ENCODE measurements around the gene ADORA3.

Gene ADORA3

DNA sequence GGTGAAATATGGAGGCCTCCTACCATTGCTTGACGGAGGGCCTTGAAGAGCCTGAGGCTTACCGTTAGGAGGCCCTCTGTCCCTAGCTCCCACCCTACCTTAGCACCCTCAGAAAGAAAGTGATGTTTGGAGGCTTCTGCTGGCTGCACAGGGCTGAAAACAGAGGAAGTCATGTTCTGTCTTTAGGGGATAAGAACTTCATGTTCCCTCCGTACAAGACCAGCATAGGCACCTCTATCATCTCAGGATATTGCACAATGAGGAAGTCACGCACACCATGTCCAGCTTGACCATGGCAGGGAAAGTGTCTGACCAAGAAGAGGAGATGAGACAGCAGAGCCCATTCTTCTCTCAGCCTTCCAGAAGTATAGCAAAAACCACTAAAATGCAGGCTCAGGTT is 13.8 kb downstream of the ADORA3 start:
- WGBS, 2 experiments (ENCODE audit: insufficient coverage in 2 of 2): 94 to 100% methylated on average over 2 of the region's 4 CpGs

DNA sequence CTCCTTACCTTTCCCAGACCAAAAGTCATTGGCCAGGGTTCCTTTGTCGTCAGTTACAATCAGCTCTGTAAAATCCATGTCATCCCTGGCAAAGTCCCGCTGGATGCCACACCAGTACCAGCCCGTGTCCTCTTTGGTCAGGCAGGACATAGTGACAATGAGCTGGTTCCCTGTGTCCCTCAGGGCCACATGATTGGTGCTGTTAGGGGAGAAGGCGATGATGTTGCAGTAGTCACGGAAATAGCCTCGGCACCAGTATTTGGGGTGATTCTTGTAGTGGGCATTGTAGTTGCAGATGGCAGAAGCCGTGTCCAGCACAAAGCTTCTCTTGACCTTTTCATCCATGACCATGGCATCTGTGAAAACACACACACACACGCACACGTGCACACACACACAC is 14.8 kb downstream of the ADORA3 start:
- H3K27ac ChIP-seq (ENCODE audit: low read depth, low read length, severe bottlenecking): no peak overlapping the region
- H3K36me3 ChIP-seq (ENCODE audit: control insufficient read depth, insufficient read depth, low read length): no peaks in the 10 kb centered on the region
- H3K9me3 ChIP-seq (ENCODE audit: control insufficient read depth, low read length): no peaks in the 10 kb centered on the region
- no peaks in the 10 kb centered on the region for H3K4me1 ChIP-seq (ENCODE audit: control insufficient read depth, insufficient read depth, low read length, poor library complexity, severe bottlenecking)
- WGBS, 2 experiments (ENCODE audit: insufficient coverage in 2 of 2): 82 to 90% methylated on average over 6 to 8 of the region's 9 CpGs
- H3K4me3 ChIP-seq (ENCODE audit: extremely low read depth, insufficient read depth, low read length, poor library complexity, severe bottlenecking): no peak overlapping the region

More for the DNA sequence above, 13.8 kb downstream of the ADORA3 start:
- Histone ChIP-seq H3K9me3 (ENCODE audit: control insufficient read depth, low read length) (no peaks in the 10 kb centered on the region), H3K4me3 (ENCODE audit: extremely low read depth, insufficient read depth, low read length, poor library complexity, severe bottlenecking) (no peak overlapping the region), H3K4me1 (ENCODE audit: control insufficient read depth, insufficient read depth, low read length, poor library complexity, severe bottlenecking) (no peaks in the 10 kb centered on the region), H3K36me3 (ENCODE audit: control insufficient read depth, insufficient read depth, low read length) (no peaks in the 10 kb centered on the region), H3K27ac (ENCODE audit: low read depth, low read length, severe bottlenecking) (no peak overlapping the region)

DNA sequence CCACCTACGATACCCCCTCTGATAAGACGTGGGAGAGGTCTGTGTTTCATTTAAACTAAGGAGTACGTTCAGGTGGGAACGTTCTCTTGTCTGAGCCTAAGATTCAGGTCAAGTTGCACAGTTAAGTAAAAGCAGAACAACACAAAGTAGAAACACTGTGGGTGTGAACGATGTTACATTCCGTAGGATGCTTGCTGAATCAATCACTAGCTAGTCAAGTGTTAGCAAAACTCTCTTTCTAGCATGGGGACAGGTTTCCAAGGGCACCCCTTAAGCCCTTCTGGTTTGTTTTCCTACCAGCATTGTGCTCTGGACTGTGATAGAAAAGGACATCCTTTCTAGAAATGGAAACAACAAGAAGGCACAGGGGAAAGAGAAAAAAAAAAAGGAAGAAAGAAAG is 16.3 kb downstream of the ADORA3 start:
- 94 to 95% methylated on average over 5 to 6 of the region's 6 CpGs for WGBS, 2 experiments (ENCODE audit: insufficient coverage in 2 of 2)
- Histone ChIP-seq H3K4me1 (ENCODE audit: control insufficient read depth, insufficient read depth, low read length, poor library complexity, severe bottlenecking) (no peaks in the 10 kb centered on the region), H3K27ac (ENCODE audit: low read depth, low read length, severe bottlenecking) (no peak overlapping the region), H3K4me3 (ENCODE audit: extremely low read depth, insufficient read depth, low read length, poor library complexity, severe bottlenecking) (no peak overlapping the region), H3K36me3 (ENCODE audit: control insufficient read depth, insufficient read depth, low read length) (no peaks in the 10 kb centered on the region), H3K9me3 (ENCODE audit: control insufficient read depth, low read length) (no peaks in the 10 kb centered on the region)

DNA sequence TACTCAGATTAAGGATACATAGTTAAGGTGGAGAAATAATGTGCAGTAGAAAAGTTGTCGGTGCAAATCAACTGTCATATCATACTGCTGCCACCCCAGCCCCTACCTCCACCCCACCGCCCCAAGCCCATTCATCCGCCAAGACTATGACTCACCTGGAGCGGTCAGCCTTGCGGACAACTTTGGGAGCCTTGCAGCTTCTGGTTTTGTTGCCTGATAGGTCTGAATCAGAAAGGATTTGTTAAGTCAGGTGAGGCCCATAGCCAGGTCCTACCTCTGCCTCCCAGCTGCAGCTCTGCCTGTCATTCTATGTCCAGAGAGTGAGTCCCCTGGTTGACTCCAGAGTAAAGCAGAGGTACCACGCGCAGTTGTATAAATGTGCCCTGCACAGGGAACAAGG is 17.0 kb downstream of the ADORA3 start:
- WGBS, 2 experiments (ENCODE audit: insufficient coverage in 2 of 2): 86 to 100% methylated on average over 2 of the region's 7 CpGs

DNA sequence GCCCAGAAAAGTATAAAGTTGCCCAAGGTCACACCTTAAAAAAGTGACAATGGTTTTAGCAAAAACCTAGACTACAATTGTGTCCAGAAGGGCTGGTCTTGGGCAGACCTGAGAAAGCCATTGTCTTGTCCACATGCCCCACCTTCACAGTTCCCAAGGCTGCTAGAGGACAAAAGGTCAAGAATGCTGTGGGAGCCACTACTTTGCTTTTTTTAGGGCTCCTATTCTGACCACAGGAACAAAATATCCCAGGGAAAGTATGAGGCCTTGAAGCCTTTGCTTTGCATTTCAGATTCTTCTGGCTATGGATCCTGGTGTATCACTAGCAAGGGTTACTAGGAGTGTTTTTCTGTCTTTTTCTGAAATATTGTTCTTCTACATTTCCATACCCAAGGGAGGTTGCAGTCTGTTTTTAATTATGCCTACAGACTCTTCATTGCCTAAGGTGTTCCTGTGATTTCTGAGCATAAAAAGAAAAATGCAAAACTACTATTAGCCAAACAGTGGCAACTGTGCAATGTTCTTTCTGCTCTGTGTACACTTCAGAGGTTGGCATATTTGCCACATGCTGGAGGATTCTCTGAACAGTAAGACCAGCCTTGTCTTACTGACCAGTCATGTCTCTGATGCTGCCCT is 18.9 kb downstream of the ADORA3 start:
- H3K4me3 ChIP-seq (ENCODE audit: extremely low read depth, insufficient read depth, low read length, poor library complexity, severe bottlenecking): no peak overlapping the region
- no peaks in the 10 kb centered on the region for H3K4me1 ChIP-seq (ENCODE audit: control insufficient read depth, insufficient read depth, low read length, poor library complexity, severe bottlenecking)
- H3K9me3 ChIP-seq (ENCODE audit: control insufficient read depth, low read length): no peaks in the 10 kb centered on the region
- no peak overlapping the region for H3K27ac ChIP-seq (ENCODE audit: low read depth, low read length, severe bottlenecking)
- no peaks in the 10 kb centered on the region for H3K36me3 ChIP-seq (ENCODE audit: control insufficient read depth, insufficient read depth, low read length)

More for the DNA sequence above, 17.0 kb downstream of the ADORA3 start:
- no peaks in the 10 kb centered on the region for H3K36me3 ChIP-seq (ENCODE audit: control insufficient read depth, insufficient read depth, low read length)
- no peaks in the 10 kb centered on the region for H3K9me3 ChIP-seq (ENCODE audit: control insufficient read depth, low read length)
- H3K4me1 ChIP-seq (ENCODE audit: control insufficient read depth, insufficient read depth, low read length, poor library complexity, severe bottlenecking): no peaks in the 10 kb centered on the region
- H3K27ac ChIP-seq (ENCODE audit: low read depth, low read length, severe bottlenecking): no peak overlapping the region
- no peak overlapping the region for H3K4me3 ChIP-seq (ENCODE audit: extremely low read depth, insufficient read depth, low read length, poor library complexity, severe bottlenecking)

DNA sequence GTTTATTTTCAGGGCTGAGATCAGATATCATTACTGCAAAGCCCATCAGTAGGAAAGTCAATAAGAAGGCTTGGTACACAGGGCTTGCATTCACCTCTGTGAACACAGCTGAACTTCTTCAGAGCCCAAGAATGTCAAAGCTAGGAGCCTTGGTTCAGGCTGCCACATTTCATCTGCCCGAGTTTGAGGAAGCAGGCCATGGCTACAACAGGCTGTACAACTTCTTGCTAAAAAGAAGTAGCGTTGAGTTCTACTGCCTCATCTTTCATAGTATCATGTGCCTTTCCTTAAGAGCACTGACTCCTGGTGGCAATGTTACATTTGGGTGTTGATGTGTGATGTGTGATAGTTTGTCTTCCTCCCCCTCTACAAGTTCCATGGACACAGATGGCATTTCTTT is 19.6 kb downstream of the ADORA3 start:
- Histone ChIP-seq H3K27ac (ENCODE audit: low read depth, low read length, severe bottlenecking) (no peak overlapping the region), H3K4me3 (ENCODE audit: extremely low read depth, insufficient read depth, low read length, poor library complexity, severe bottlenecking) (no peak overlapping the region), H3K9me3 (ENCODE audit: control insufficient read depth, low read length) (no peaks in the 10 kb centered on the region), H3K36me3 (ENCODE audit: control insufficient read depth, insufficient read depth, low read length) (no peaks in the 10 kb centered on the region), H3K4me1 (ENCODE audit: control insufficient read depth, insufficient read depth, low read length, poor library complexity, severe bottlenecking) (no peaks in the 10 kb centered on the region)
- 86 to 93% methylated on average over 2 of the region's 2 CpGs for WGBS, 2 experiments (ENCODE audit: insufficient coverage in 2 of 2)

DNA sequence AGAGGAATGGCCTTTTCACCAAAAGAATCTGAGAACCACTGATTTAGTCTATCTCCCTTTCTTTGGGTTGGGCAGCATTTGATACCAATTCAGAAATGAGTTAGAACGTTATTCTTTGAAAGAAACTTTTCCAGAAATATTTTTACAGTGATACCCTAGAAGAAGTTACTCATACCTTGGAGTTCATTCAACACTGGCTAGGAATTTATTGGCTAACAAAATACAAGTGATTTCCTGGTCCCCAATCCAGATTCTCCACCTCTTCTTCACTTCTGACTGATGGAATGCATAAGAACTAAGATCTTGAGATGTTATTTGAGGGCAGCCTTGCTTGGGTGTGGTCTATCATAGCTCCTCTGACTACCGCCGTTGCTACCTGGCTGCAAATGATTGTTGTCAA is 20.3 kb downstream of the ADORA3 start:
- no peaks in the 10 kb centered on the region for H3K36me3 ChIP-seq (ENCODE audit: control insufficient read depth, insufficient read depth, low read length)
- WGBS, 2 experiments (ENCODE audit: insufficient coverage in 2 of 2): 75 to 79% methylated on average over 2 of the region's 3 CpGs
- H3K9me3 ChIP-seq (ENCODE audit: control insufficient read depth, low read length): no peaks in the 10 kb centered on the region
- no peak overlapping the region for H3K27ac ChIP-seq (ENCODE audit: low read depth, low read length, severe bottlenecking)
- no peak overlapping the region for H3K4me3 ChIP-seq (ENCODE audit: extremely low read depth, insufficient read depth, low read length, poor library complexity, severe bottlenecking)
- H3K4me1 ChIP-seq (ENCODE audit: control insufficient read depth, insufficient read depth, low read length, poor library complexity, severe bottlenecking): no peaks in the 10 kb centered on the region

DNA sequence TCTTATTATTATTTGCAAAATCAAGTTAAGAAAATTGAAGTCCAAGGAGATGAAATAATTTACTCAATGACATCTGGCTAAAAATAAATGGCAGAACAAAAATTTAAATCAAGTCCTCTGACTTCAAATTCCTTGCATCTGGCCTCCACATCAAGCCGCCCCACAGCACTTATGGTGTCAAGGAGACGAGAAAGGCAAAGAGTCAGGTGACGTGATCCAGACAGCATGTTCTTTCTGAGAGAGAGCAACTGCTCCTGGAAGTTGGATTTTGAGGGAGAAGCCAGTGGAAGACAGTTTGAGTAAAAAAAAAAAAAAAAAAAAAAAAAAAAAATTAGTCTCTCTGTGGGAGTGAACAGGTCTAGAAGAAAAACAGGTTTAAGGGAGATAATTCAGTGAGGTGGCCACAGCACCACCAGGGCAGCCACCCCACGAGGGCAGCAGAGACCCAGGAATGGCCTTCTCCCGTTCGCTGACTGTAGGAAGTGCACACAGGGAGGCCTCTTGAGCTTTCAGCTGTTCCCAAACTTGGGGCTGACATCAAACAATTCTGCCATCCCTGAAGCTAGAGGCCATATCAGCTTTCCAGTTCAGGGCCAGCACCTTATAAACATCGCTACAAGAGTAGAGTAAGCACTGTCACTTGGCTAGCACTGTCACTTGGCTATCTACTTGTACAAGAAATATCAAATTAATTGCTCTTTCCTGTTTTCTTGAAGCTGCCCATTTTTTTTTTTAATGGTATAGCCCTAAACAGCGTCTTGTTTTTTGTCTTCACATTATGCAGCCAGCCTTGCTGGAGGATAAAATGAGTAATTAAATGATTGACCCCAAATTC is 21.8 kb downstream of the ADORA3 start:
- H3K9me3 ChIP-seq (ENCODE audit: control insufficient read depth, low read length): no peaks in the 10 kb centered on the region
- no peak overlapping the region for H3K27ac ChIP-seq (ENCODE audit: low read depth, low read length, severe bottlenecking)
- H3K4me1 ChIP-seq (ENCODE audit: control insufficient read depth, insufficient read depth, low read length, poor library complexity, severe bottlenecking): no peaks in the 10 kb centered on the region
- H3K4me3 ChIP-seq (ENCODE audit: extremely low read depth, insufficient read depth, low read length, poor library complexity, severe bottlenecking): no peak overlapping the region
- WGBS, 2 experiments (ENCODE audit: insufficient coverage in 2 of 2): 52% methylated on average over 6 to 7 of the region's 8 CpGs
- H3K36me3 ChIP-seq (ENCODE audit: control insufficient read depth, insufficient read depth, low read length): no peaks in the 10 kb centered on the region

DNA sequence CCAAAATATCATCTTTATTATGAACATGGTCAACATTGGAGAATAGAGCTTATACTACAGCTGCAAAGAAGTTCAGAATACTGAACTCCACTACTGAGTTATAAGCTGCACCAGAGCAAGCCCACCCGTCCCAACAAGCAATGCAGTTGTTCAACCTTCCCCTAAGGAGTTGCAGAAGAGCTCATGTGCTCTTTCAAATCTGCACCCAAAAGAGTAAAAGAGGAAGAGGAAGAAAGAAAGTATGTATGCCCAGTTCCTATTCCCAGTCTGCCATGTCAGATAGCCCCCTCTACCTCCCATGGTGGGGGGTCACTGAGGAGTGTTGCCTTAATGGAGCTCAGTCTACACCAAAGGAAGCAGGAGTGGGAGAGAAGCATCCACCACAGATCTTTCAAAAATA is 22.8 kb downstream of the ADORA3 start:
- Histone ChIP-seq H3K9me3 (ENCODE audit: control insufficient read depth, low read length) (no peaks in the 10 kb centered on the region), H3K27ac (ENCODE audit: low read depth, low read length, severe bottlenecking) (no peak overlapping the region), H3K4me1 (ENCODE audit: control insufficient read depth, insufficient read depth, low read length, poor library complexity, severe bottlenecking) (no peaks in the 10 kb centered on the region), H3K4me3 (ENCODE audit: extremely low read depth, insufficient read depth, low read length, poor library complexity, severe bottlenecking) (no peak overlapping the region), H3K36me3 (ENCODE audit: control insufficient read depth, insufficient read depth, low read length) (no peaks in the 10 kb centered on the region)
- WGBS, 2 experiments (ENCODE audit: insufficient coverage in 2 of 2): 100% methylated on average over 1 of the region's 1 CpG; no CpG with 5 or more reads in 1 of the 2 experiments

DNA sequence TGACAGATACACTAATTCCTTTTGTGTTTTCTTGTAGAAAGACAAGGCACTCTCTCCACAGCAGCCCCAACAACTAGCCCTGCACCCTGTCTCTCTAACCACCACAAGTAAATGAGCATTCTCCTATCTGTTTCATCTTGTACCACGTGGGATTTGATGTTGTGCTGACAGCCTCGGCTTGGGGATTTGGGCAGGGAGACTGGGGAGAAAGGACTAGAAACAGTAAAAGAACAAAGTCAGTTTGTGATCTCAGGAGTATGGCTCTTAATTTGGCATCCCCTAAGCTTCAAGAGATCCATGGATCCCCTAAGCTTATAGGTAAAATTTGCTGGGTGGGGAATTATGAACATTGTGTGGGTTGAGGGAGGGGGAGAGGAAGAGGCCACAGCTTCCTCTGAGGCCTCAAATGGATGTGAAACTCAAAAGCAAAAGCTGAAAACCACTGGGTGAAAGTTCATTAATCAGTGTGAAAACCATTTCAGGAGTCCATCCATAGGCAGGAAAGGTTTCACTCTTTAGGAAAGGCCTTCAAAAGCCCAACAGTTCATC is 26.6 kb downstream of the ADORA3 start:
- Histone ChIP-seq H3K9me3 (ENCODE audit: control insufficient read depth, low read length) (no peaks in the 10 kb centered on the region), H3K4me3 (ENCODE audit: extremely low read depth, insufficient read depth, low read length, poor library complexity, severe bottlenecking) (no peak overlapping the region), H3K4me1 (ENCODE audit: control insufficient read depth, insufficient read depth, low read length, poor library complexity, severe bottlenecking) (no peaks in the 10 kb centered on the region), H3K27ac (ENCODE audit: low read depth, low read length, severe bottlenecking) (no peak overlapping the region), H3K36me3 (ENCODE audit: control insufficient read depth, insufficient read depth, low read length) (no peaks in the 10 kb centered on the region)
- WGBS, 2 experiments (ENCODE audit: insufficient coverage in 2 of 2): 68 to 100% methylated on average over 1 to 2 of the region's 2 CpGs

DNA sequence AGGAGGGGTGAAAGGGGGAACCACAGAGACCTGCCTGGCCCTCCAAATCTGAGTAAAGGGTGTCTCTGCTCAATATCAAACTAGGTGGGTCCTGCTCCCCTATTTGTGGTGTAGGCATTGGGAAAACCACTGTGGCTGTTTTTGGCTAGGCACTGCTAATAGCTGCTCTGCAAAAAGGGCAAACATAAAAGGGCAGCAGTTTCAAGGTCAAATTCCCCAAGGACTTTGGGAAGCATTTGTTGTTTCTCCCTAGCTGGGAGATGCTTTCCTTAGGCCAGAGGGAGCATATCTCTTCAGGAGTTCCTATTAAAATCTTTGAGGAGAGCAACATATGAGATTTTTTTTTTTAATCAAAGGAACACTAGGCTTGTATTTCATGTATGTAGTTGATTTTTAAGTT is 27.2 kb downstream of the ADORA3 start:
- H3K27ac ChIP-seq (ENCODE audit: low read depth, low read length, severe bottlenecking): no peak overlapping the region
- H3K4me3 ChIP-seq (ENCODE audit: extremely low read depth, insufficient read depth, low read length, poor library complexity, severe bottlenecking): no peak overlapping the region
- H3K9me3 ChIP-seq (ENCODE audit: control insufficient read depth, low read length): no peaks in the 10 kb centered on the region

More for the DNA sequence above, 27.2 kb downstream of the ADORA3 start:
- peaks cover 3% of the 10 kb centered on the region for H3K36me3 ChIP-seq (ENCODE audit: control insufficient read depth, insufficient read depth, low read length)
- H3K4me1 ChIP-seq (ENCODE audit: control insufficient read depth, insufficient read depth, low read length, poor library complexity, severe bottlenecking): no peaks in the 10 kb centered on the region

Data from mesodermal cell (in vitro differentiated cells).